H9 (cell line): ENCODE data around the gene MED27. TPM values are rescaled to one million over a fixed set of nuclear protein-coding genes. Genes with fewer than 3 reads are reported as not detected.

Source experiments
- DNase-seq: peaks from one replicate; pipeline ENCODE4 v3.0.0-alpha.2; 2017
- H2AFZ ChIP-seq: one replicate; pipeline ENCODE4 v1.6.1; 2013; ENCODE audit warnings: mild to moderate bottlenecking, low read length, control low read depth, moderate library complexity
- H2AK5ac ChIP-seq: 2 replicates; pipeline ENCODE4 v1.6.1; 2013; ENCODE audit warnings: low read length, control low read depth, mixed read lengths; ENCODE audit not compliant: insufficient read length
- H2BK120ac ChIP-seq: one replicate; pipeline ENCODE4 v1.6.1; 2013; ENCODE audit warnings: low read depth, mild to moderate bottlenecking, low read length, control low read depth, inconsistent platforms; ENCODE audit not compliant: poor library complexity, severe bottlenecking
- H2BK12ac ChIP-seq: 2 replicates; pipeline ENCODE4 v1.6.1; 2013; ENCODE audit warnings: low read length, control low read depth, mixed read lengths, low read depth; ENCODE audit not compliant: insufficient read length
- H2BK15ac ChIP-seq: 2 replicates; pipeline ENCODE4 v1.6.1; 2013; ENCODE audit warnings: low read depth, low read length, control low read depth
- H2BK20ac ChIP-seq: one replicate; pipeline ENCODE4 v1.6.1; 2013; ENCODE audit warnings: low read depth, mild to moderate bottlenecking, low read length, control low read depth, inconsistent platforms; ENCODE audit not compliant: poor library complexity, severe bottlenecking
- H2BK5ac ChIP-seq: 2 replicates; pipeline ENCODE4 v1.6.1; 2013; ENCODE audit warnings: low read length, control low read depth, mixed read lengths; ENCODE audit not compliant: insufficient read length
- H3K14ac ChIP-seq: 2 replicates; pipeline ENCODE4 v1.6.1; 2013; ENCODE audit warnings: low read length, control low read depth; ENCODE audit not compliant: insufficient read depth
- H3K18ac ChIP-seq: 2 replicates; pipeline ENCODE4 v1.6.1; 2013; ENCODE audit warnings: low read depth, mild to moderate bottlenecking, mixed read lengths, low read length, control low read depth; ENCODE audit not compliant: insufficient read length
- H3K23ac ChIP-seq: 2 replicates; pipeline ENCODE4 v1.6.1; 2013; ENCODE audit warnings: low read length, control low read depth, mixed read lengths, low read depth; ENCODE audit not compliant: insufficient read length
- H3K23me2 ChIP-seq: 2 replicates; pipeline ENCODE4 v1.6.1; 2013; ENCODE audit warnings: low read depth, mild to moderate bottlenecking, mixed read lengths, low read length, control low read depth; ENCODE audit not compliant: insufficient read length, poor library complexity, severe bottlenecking
- H3K27ac ChIP-seq: 2 replicates; pipeline ENCODE4 v1.5.1; 2013; ENCODE audit warnings: low read length, control low read depth, mixed read lengths, low read depth; ENCODE audit not compliant: insufficient read length
- H3K27me3 ChIP-seq: 2 replicates; pipeline ENCODE4 v1.6.1; 2013; ENCODE audit warnings: low read length, control low read depth, inconsistent platforms; ENCODE audit not compliant: insufficient read depth
- H3K4ac ChIP-seq: 2 replicates; pipeline ENCODE4 v1.6.1; 2013; ENCODE audit warnings: low read depth, mild to moderate bottlenecking, control low read depth, inconsistent platforms, low read length, moderate library complexity
- H3K4me1 ChIP-seq: 2 replicates; pipeline ENCODE4 v1.6.1; 2013; ENCODE audit warnings: low read length, control low read depth, inconsistent platforms; ENCODE audit not compliant: insufficient read depth
- H3K4me2 ChIP-seq: 2 replicates; pipeline ENCODE4 v1.6.1; 2013; ENCODE audit warnings: low read length, control low read depth, mixed read lengths; ENCODE audit not compliant: insufficient read length, insufficient read depth
- H3K56ac ChIP-seq: 2 replicates; pipeline ENCODE4 v1.6.1; 2013; ENCODE audit warnings: low read depth, mild to moderate bottlenecking, mixed read lengths, low read length, control low read depth; ENCODE audit not compliant: insufficient read length
- H3K79me1 ChIP-seq: 2 replicates; pipeline ENCODE4 v1.6.1; 2013; ENCODE audit warnings: low read depth, mild to moderate bottlenecking, moderate library complexity, low read length, control low read depth, inconsistent platforms; ENCODE audit not compliant: insufficient read depth, poor library complexity, severe bottlenecking
- H3K79me2 ChIP-seq: 2 replicates; pipeline ENCODE4 v1.6.1; 2013; ENCODE audit warnings: low read length, control low read depth, inconsistent platforms; ENCODE audit not compliant: insufficient read depth
- H3K9ac ChIP-seq: 2 replicates; pipeline ENCODE4 v1.6.1; 2013; ENCODE audit warnings: low read length, control low read depth, mixed read lengths; ENCODE audit not compliant: insufficient read length; ENCODE audit errors: extremely low read depth
- H3K9me3 ChIP-seq: one replicate; pipeline ENCODE4 v1.6.1; 2013; ENCODE audit warnings: low read depth, low read length, inconsistent platforms; ENCODE audit not compliant: control insufficient read depth
- H3T11ph ChIP-seq: one replicate; pipeline ENCODE4 v1.6.1; 2013; ENCODE audit warnings: mild to moderate bottlenecking, low read length, control low read depth, inconsistent platforms
- H4K20me1 ChIP-seq: one replicate; pipeline ENCODE4 v1.6.1; 2013; ENCODE audit not compliant: control insufficient read depth, insufficient read length, insufficient read depth
- H4K5ac ChIP-seq: 2 replicates; pipeline ENCODE4 v1.6.1; 2013; ENCODE audit warnings: low read depth, mild to moderate bottlenecking, mixed read lengths, low read length, control low read depth; ENCODE audit not compliant: insufficient read length
- H4K8ac ChIP-seq: replicated peaks from 2 replicates; pipeline ENCODE4 v1.6.1; 2013; ENCODE audit warnings: low read length, control low read depth, mixed read lengths, low read depth; ENCODE audit not compliant: insufficient read length
- H4K91ac ChIP-seq: 2 replicates; pipeline ENCODE4 v1.6.1; 2013; ENCODE audit warnings: low read depth, mild to moderate bottlenecking, moderate library complexity, mixed read lengths, low read length, control low read depth; ENCODE audit not compliant: insufficient read length
- H3K27ac Mint-ChIP-seq, 3 experiments: 2 replicates in 2 of 3; 3 replicates in 1 of 3; pipeline ENCODE4 v1.8.0; 2020 to 2021; ENCODE audit warnings: mixed read lengths in 3 of 3, mild to moderate bottlenecking in 1 of 3, moderate library complexity in 1 of 3
- H3K27me3 Mint-ChIP-seq: 2 replicates; pipeline ENCODE4 v1.8.0; 2021; ENCODE audit warnings: low read depth, mild to moderate bottlenecking, moderate library complexity, mixed read lengths
- H3K36me3 Mint-ChIP-seq, 3 experiments: 2 replicates in 2 of 3; 3 replicates in 1 of 3; pipeline ENCODE4 v1.8.0; 2020 to 2021; ENCODE audit warnings: low read depth in 3 of 3, mixed read lengths in 3 of 3; ENCODE audit not compliant: insufficient read depth in 1 of 3
- H3K4me1 Mint-ChIP-seq, 2 experiments: 2 replicates each; pipeline ENCODE4 v1.8.0; 2020; ENCODE audit warnings: mixed read lengths in 2 of 2
- H3K4me3 Mint-ChIP-seq, 2 experiments: 2 replicates in 1 of 2; 3 replicates in 1 of 2; pipeline ENCODE4 v1.8.0; 2020 to 2021; ENCODE audit warnings: mild to moderate bottlenecking in 2 of 2, mixed read lengths in 2 of 2, moderate library complexity in 1 of 2
- H3K9me3 Mint-ChIP-seq, 2 experiments: 2 replicates in 1 of 2; 3 replicates in 1 of 2; pipeline ENCODE4 v1.8.0; 2020; ENCODE audit warnings: mild to moderate bottlenecking in 2 of 2, mixed read lengths in 2 of 2, moderate library complexity in 1 of 2
- WGBS: extraction: QIAGEN DNeasy Blood & Tissue Kit; methylation state at CpG from one replicate; pipeline ENCODE4 v1.1.7; 2013; ENCODE audit warnings: missing lambda C conversion rate, low lambda C conversion rate, mixed read lengths; ENCODE audit not compliant: insufficient read length; ENCODE audit errors: extremely low coverage; 5-methylcytosine and 5-hydroxymethylcytosine counted together
- total RNA-seq: library from RNA; stranded (reverse); gene quantifications from 2 replicates; pipeline ENCODE4 v1.2.1, GENCODE V29; 2021
- TF ChIP-seq, protein P1 (sequence below): fragments of 200-600 bp; sonication (generic); conservative IDR thresholded peaks from 3 replicates; pipeline ENCODE4 v1.8.0; 2021; ENCODE audit warnings: antibody characterized with exemption, mild to moderate bottlenecking

The MED27 gene
- total RNA-seq, 1 experiment from 2014 or later: 33.5 TPM

- Mint-ChIP-seq H3K36me3 (peaks cover 13 to 26% (median 20%) of the 10 kb centered on the region in 3 experiments), H3K9me3 (no peaks in the 10 kb centered on the region; a peak in 1 of 5 replicates), H3K27me3 (no peaks in the 10 kb centered on the region), H3K4me3 (no peak overlapping the region), H3K27ac (peak overlapping the region in 1 of 3 experiments; percentile 36; a peak in 2 of 7 replicates), H3K4me1 (peaks cover 18 to 20% of the 10 kb centered on the region in 2 experiments)
- TF ChIP-seq, protein P1, sequence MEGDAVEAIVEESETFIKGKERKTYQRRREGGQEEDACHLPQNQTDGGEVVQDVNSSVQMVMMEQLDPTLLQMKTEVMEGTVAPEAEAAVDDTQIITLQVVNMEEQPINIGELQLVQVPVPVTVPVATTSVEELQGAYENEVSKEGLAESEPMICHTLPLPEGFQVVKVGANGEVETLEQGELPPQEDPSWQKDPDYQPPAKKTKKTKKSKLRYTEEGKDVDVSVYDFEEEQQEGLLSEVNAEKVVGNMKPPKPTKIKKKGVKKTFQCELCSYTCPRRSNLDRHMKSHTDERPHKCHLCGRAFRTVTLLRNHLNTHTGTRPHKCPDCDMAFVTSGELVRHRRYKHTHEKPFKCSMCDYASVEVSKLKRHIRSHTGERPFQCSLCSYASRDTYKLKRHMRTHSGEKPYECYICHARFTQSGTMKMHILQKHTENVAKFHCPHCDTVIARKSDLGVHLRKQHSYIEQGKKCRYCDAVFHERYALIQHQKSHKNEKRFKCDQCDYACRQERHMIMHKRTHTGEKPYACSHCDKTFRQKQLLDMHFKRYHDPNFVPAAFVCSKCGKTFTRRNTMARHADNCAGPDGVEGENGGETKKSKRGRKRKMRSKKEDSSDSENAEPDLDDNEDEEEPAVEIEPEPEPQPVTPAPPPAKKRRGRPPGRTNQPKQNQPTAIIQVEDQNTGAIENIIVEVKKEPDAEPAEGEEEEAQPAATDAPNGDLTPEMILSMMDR: no peak
- H2BK5ac ChIP-seq: no peak overlapping the region
- H3K79me1 ChIP-seq: peaks cover 6% of the 10 kb centered on the region
- H4K8ac ChIP-seq: no peak overlapping the region
- H2AK5ac ChIP-seq: no peak overlapping the region
- no peak overlapping the region for H3K4ac ChIP-seq
- no peaks in the 10 kb centered on the region for H3K27me3 ChIP-seq
- WGBS: no CpG with 5 or more reads among the region's 2 CpGs
- no peak overlapping the region for H3K14ac ChIP-seq
- H2BK20ac ChIP-seq: no peak overlapping the region
- peaks cover 8% of the 10 kb centered on the region; the same call in 1 of the 2 replicates for H3K79me2 ChIP-seq
- H4K20me1 ChIP-seq: no peaks in the 10 kb centered on the region
- H4K91ac ChIP-seq: no peak overlapping the region
- no peak overlapping the region for H3K27ac ChIP-seq
- DNase-seq: no peak
- no peak overlapping the region for H3K9ac ChIP-seq
- H3K4me1 ChIP-seq: no peaks in the 10 kb centered on the region
- no peak overlapping the region for H2BK12ac ChIP-seq
- H3K56ac ChIP-seq: no peak overlapping the region
- H3K23me2 ChIP-seq: peaks cover 4% of the 10 kb centered on the region
- H3K4me2 ChIP-seq: no peak overlapping the region
- H2BK120ac ChIP-seq: no peak overlapping the region
- H3K23ac ChIP-seq: no peak overlapping the region
- H2AFZ ChIP-seq: no peak overlapping the region
- no peak overlapping the region for H3K18ac ChIP-seq
- no peak overlapping the region for H4K5ac ChIP-seq
- no peak overlapping the region for H3T11ph ChIP-seq
- no peak overlapping the region for H2BK15ac ChIP-seq
- no peaks in the 10 kb centered on the region for H3K9me3 ChIP-seq
Measured at GRCh38 chr9:132075853-132076252, 3.8 kb downstream of the MED27 start.
